HG03460 (cell line): ENCODE data around the gene TTYH3.
A peak's percentile ranks its signal among the peaks of the same experiment; 100 is the strongest.
"Not testable (repeated sequence)": the region's sequence is repeated elsewhere in the genome, so short reads cannot be mapped to it uniquely, and the experiment has no call there.

Experiments used
- ATAC-seq: cut with Tn5 transposase; IDR thresholded peaks from one replicate; pipeline ENCODE4 v1.9.1; 2021; ENCODE audit not compliant: unreplicated experiment

TTYH3 gene

GRCh38 chr7:2681929-2682799, 50.4 kb downstream of the TTYH3 start:
- ATAC-seq, result no peak

- no peak for ATAC-seq
These were observed 52.7 kb downstream of the TTYH3 start for GRCh38 chr7:2684501-2684900.

GRCh38 chr7:2686101-2686500, 54.3 kb downstream of the TTYH3 start:
- ATAC-seq, result no peak

GRCh38 chr7:2687338-2687869, 55.6 kb downstream of the TTYH3 start:
- no peak for ATAC-seq

GRCh38 chr7:2687881-2688318, 56.1 kb downstream of the TTYH3 start, which contains the start of gene AMZ1:
TSS of gene AMZ1 (plus strand) at chr7:2688202. CDS start at chr7:2700452, 12,250 bp downstream.
- ATAC-seq, result no peak

GRCh38 chr7:2688409-2689342, 56.9 kb downstream of the TTYH3 start:
- ATAC-seq, result peak; percentile 86

GRCh38 chr7:2689343-2689847, 57.6 kb downstream of the TTYH3 start:
- ATAC-seq, result no peak

- no peak for ATAC-seq
These were observed 58.3 kb downstream of the TTYH3 start for GRCh38 chr7:2689951-2690705.

GRCh38 chr7:2691011-2691707, 59.4 kb downstream of the TTYH3 start:
- no peak for ATAC-seq

- not testable (repeated sequence) for ATAC-seq
These were observed 60.2 kb downstream of the TTYH3 start for GRCh38 chr7:2691932-2692439.

GRCh38 chr7:2692543-2692942, 60.8 kb downstream of the TTYH3 start:
- ATAC-seq, result no peak

- not testable (repeated sequence) for ATAC-seq
These were observed 61.8 kb downstream of the TTYH3 start for GRCh38 chr7:2693420-2694121.

- ATAC-seq, result not testable (repeated sequence)
These were observed 62.3 kb downstream of the TTYH3 start for GRCh38 chr7:2694122-2694436.

GRCh38 chr7:2698581-2699288, 66.9 kb downstream of the TTYH3 start:
- ATAC-seq, result peak; percentile 97

GRCh38 chr7:2699289-2699620, 67.5 kb downstream of the TTYH3 start:
- no peak for ATAC-seq

GRCh38 chr7:2700141-2700850, 68.5 kb downstream of the TTYH3 start:
- ATAC-seq, result no peak

- ATAC-seq, result no peak
These were observed 69.6 kb downstream of the TTYH3 start for GRCh38 chr7:2701424-2701823.
